SK-N-SH (cell line): ENCODE data around the gene TULP4. TPM values are rescaled to one million over a fixed set of nuclear protein-coding genes. Genes with fewer than 3 reads are reported as not detected.

Source experiments
- CTCF ChIA-PET: fragments of 300-600, 350-600 bp; formaldehyde crosslinking; extraction: SDS; loops from one replicate; lab custom pipeline; 2021; lab: Yijun Ruan, JAX
- POLR2A ChIA-PET: fragments of 350-600 bp; sonication (Branson Sonifier 250); formaldehyde crosslinking; extraction: SDS; loops from one replicate; lab custom pipeline; 2020; ENCODE audit warnings: antibody characterized with exemption, inconsistent platforms; lab: Yijun Ruan, JAX
- DNase-seq: peaks from one replicate; pipeline ENCODE4 v3.0.0; 2012
- H2AFZ ChIP-seq: fragments of 200-600 bp; sonication (generic); 2 replicates; pipeline ENCODE4 v1.8.1; 2016; ENCODE audit warnings: antibody characterized with exemption, mild to moderate bottlenecking, low read depth
- H3F3A ChIP-seq: fragments of 200-600 bp; sonication (generic); replicated peaks from 2 replicates; pipeline ENCODE3; 2016; ENCODE audit warnings: antibody characterized with exemption, mild to moderate bottlenecking; ENCODE audit not compliant: insufficient read depth
- H3K27ac ChIP-seq, 2 experiments: fragments of 200-500 bp in 1 of 2; fragments of 200-600 bp in 1 of 2; sonication (Bioruptor generic) in 1 of 2; sonication (generic), shearing (Covaris generic) in 1 of 2; 2 replicates each; pipeline versions ENCODE4 v1.5.1 to v1.6.1; 2014 to 2016; ENCODE audit warnings: low read depth in 2 of 2, inconsistent platforms in 1 of 2, low read length in 1 of 2, mild to moderate bottlenecking in 1 of 2, mixed read lengths in 1 of 2
- H3K27me3 ChIP-seq: fragments of 200-600 bp; sonication (generic), shearing (Covaris generic); 2 replicates; pipeline ENCODE4 v1.6.1; 2016; ENCODE audit warnings: mixed run types; ENCODE audit not compliant: insufficient read depth
- H3K36me3 ChIP-seq, 2 experiments: fragments of 200-500 bp in 1 of 2; fragments of 200-600 bp in 1 of 2; sonication (Bioruptor generic) in 1 of 2; sonication (generic) in 1 of 2; replicated peaks in 1 of 2; 2 replicates each; pipeline versions ENCODE3 to v1.5.1; 2014 to 2016; ENCODE audit warnings: low read length in 1 of 2, mild to moderate bottlenecking in 1 of 2; ENCODE audit not compliant: insufficient read depth in 2 of 2, control insufficient read depth in 1 of 2
- H3K4me1 ChIP-seq, 2 experiments: fragments of 200-500 bp in 1 of 2; fragments of 200-600 bp in 1 of 2; sonication (Bioruptor generic) in 1 of 2; sonication (generic), shearing (Covaris generic) in 1 of 2; 2 replicates each; pipeline versions ENCODE4 v1.5.1 to v1.6.1; 2014 to 2016; ENCODE audit warnings: low read depth in 1 of 2, low read length in 1 of 2, mixed run types in 1 of 2; ENCODE audit not compliant: insufficient read depth in 2 of 2, control insufficient read depth in 1 of 2
- H3K4me2 ChIP-seq: fragments of 200-600 bp; sonication (generic), shearing (Covaris generic); 2 replicates; pipeline ENCODE4 v1.6.1; 2017; ENCODE audit warnings: mixed run types
- H3K4me3 ChIP-seq, 2 experiments: fragments of 200-500 bp in 1 of 2; fragments of 200-600 bp in 1 of 2; sonication (Bioruptor generic) in 1 of 2; sonication (generic), shearing (Covaris generic) in 1 of 2; 2 replicates each; pipeline versions ENCODE4 v1.5.1 to v1.8.1; 2014 to 2016; ENCODE audit warnings: low read depth in 2 of 2, inconsistent platforms in 1 of 2, low read length in 1 of 2, mild to moderate bottlenecking in 1 of 2, mixed read lengths in 1 of 2, moderate library complexity in 1 of 2
- H3K79me2 ChIP-seq: fragments of 200-600 bp; sonication (generic); 2 replicates; pipeline ENCODE4 v1.8.1; 2017; ENCODE audit warnings: mild to moderate bottlenecking; ENCODE audit not compliant: insufficient read depth
- H3K9ac ChIP-seq: fragments of 200-600 bp; sonication (generic); 2 replicates; pipeline ENCODE4 v1.6.1; 2017; ENCODE audit warnings: mixed run types
- H3K9me2 ChIP-seq: fragments of 200-600 bp; sonication (generic); 2 replicates; pipeline ENCODE4 v1.6.1; 2017; ENCODE audit warnings: mixed run types
- H3K9me3 ChIP-seq: fragments of 200-600 bp; sonication (generic); 2 replicates; pipeline ENCODE4 v1.6.1; 2017; ENCODE audit warnings: mixed run types, mild to moderate bottlenecking, moderate library complexity
- H4K20me1 ChIP-seq: fragments of 200-600 bp; sonication (generic); 2 replicates; pipeline ENCODE4 v1.6.1; 2017; ENCODE audit warnings: mild to moderate bottlenecking, mixed run types; ENCODE audit not compliant: insufficient read depth
- CHD2 ChIP-seq: fragments of 150-350 bp; IDR thresholded peaks from 2 replicates; pipeline ENCODE4 v1.6.1; 2018; ENCODE audit warnings: low read length; ENCODE audit not compliant: partially characterized antibody
- ELF1 ChIP-seq: IDR thresholded peaks from 2 replicates; pipeline ENCODE4 v1.4.0; 2012
- EP300 ChIP-seq, 2 experiments: IDR thresholded peaks; 2 replicates each; pipeline versions ENCODE4 v1.4.0 to v1.6.1; 2012; ENCODE audit warnings: borderline replicate concordance in 1 of 2, low read depth in 1 of 2, low read length in 1 of 2
- FOSL2 ChIP-seq: IDR thresholded peaks from 2 replicates; pipeline ENCODE4 v1.4.0; 2012; ENCODE audit warnings: low read depth, mild to moderate bottlenecking, moderate library complexity, borderline replicate concordance
- JUND ChIP-seq: IDR thresholded peaks from 2 replicates; pipeline ENCODE4 v1.4.0; 2012
- MEF2A ChIP-seq: IDR thresholded peaks from 2 replicates; pipeline ENCODE4 v1.4.0; 2012; ENCODE audit warnings: low read depth, borderline replicate concordance
- MXI1 ChIP-seq: IDR thresholded peaks from 2 replicates; pipeline ENCODE4 v1.6.1; 2012; ENCODE audit warnings: mild to moderate bottlenecking, low read depth, low read length, improper control_type of control experiment
- NFIC ChIP-seq: IDR thresholded peaks from 2 replicates; pipeline ENCODE4 v1.4.0; 2012; ENCODE audit warnings: borderline replicate concordance
- POLR2AphosphoS5 ChIP-seq: IDR thresholded peaks from 2 replicates; pipeline ENCODE4 v1.6.1; 2012; ENCODE audit warnings: low read depth, low read length
- RCOR1 ChIP-seq: fragments of 150-350 bp; IDR thresholded peaks from 2 replicates; pipeline ENCODE4 v1.6.1; 2017; ENCODE audit warnings: antibody characterized with exemption, low read length
- TCF12 ChIP-seq: IDR thresholded peaks from 2 replicates; pipeline ENCODE4 v1.4.0; 2012
- TEAD4 ChIP-seq: IDR thresholded peaks from 2 replicates; pipeline ENCODE4 v1.4.0; 2012; ENCODE audit warnings: mild to moderate bottlenecking, borderline replicate concordance; ENCODE audit not compliant: insufficient read depth
- WGBS: methylation state at CpG from one replicate; pipeline ENCODE4 v1.1.6; 2017; ENCODE audit warnings: low lambda C conversion rate; 5-methylcytosine and 5-hydroxymethylcytosine counted together
- polyA plus RNA-seq, 3 experiments: library from polyadenylated mRNA; depleted of rRNA; stranded (reverse); fragments of >200 nt; gene quantifications; 2 replicates each; pipeline ENCODE4 v1.2.3, GENCODE V29; 2012
- TF ChIP-seq, protein P1 (sequence below): IDR thresholded peaks from 2 replicates; pipeline ENCODE4 v1.4.0; 2012; ENCODE audit warnings: low read depth, borderline replicate concordance
- TF ChIP-seq, protein P2 (sequence below): fragments of 150-350 bp; IDR thresholded peaks from 2 replicates; pipeline ENCODE4 v1.6.1; 2016; ENCODE audit warnings: mild to moderate bottlenecking, low read depth, low read length
- TF ChIP-seq, protein P3 (sequence below): IDR thresholded peaks from 2 replicates; pipeline ENCODE4; 2012
- TF ChIP-seq, protein P4 (sequence below): IDR thresholded peaks from 2 replicates; pipeline ENCODE4 v1.4.0; 2012; ENCODE audit warnings: low read depth, borderline replicate concordance
- TF ChIP-seq, protein P5 (sequence below): fragments of 200-600 bp; sonication (generic); IDR thresholded peaks from 2 replicates; pipeline ENCODE4 v1.6.1; 2017; ENCODE audit warnings: antibody characterized with exemption, mild to moderate bottlenecking, moderate library complexity
- TF ChIP-seq, protein P6 (sequence below): IDR thresholded peaks from 2 replicates; pipeline ENCODE4 v1.6.1; 2012; ENCODE audit warnings: mild to moderate bottlenecking, low read depth, low read length, moderate library complexity

The TULP4 gene
- polyA plus RNA-seq, 1 of the 3 experiments (the other 2 are of a cell fraction) = 5.9 TPM

DNA sequence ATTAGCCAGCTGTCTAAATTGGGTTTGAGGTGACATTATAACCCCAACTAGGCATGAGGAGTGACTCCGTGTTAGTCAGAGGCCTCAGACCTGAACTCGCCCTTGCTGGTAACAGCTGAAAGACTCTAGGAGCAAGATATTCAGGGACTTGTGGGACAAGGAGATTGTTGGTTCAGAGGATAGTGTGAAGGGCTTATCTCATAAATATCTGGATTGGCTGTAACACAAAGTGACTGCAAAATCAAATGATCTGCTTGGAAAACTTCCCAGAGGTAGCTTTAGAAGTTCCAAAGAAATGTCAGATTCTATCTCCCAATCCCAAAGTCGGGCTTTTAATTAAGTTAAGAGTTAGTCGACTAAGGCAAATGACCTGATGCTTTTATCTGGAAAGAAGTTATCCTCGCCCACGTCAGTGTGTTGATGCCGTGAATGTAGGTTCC is 72.4 kb downstream of the TULP4 start:
- CTCF ChIA-PET = no interaction called here

More for the DNA sequence above, 72.4 kb downstream of the TULP4 start:
- Histone ChIP-seq H3K4me1 (peaks cover 0 to 21% of the 10 kb centered on the region in 2 experiments; a peak in 2 of 4 replicates), H3K27me3 (no peaks in the 10 kb centered on the region), H3K4me3 (no peak overlapping the region), H3K9me2 (no peaks in the 10 kb centered on the region), H3K79me2 (peaks cover 42% of the 10 kb centered on the region), H3K9ac (no peak overlapping the region), H3K36me3 (no peaks in the 10 kb centered on the region), H4K20me1 (peaks cover 20% of the 10 kb centered on the region), H3K9me3 (no peaks in the 10 kb centered on the region), H3K27ac (peak overlapping the region; percentile 16 to 50; a peak in 3 of 4 replicates), H3K4me2 (no peak overlapping the region), H2AFZ (no peak overlapping the region), H3F3A (no peaks in the 10 kb centered on the region)
- WGBS = 57% methylated on average over 7 of the region's 7 CpGs
- no peak for DNase-seq
- POLR2A ChIA-PET = no interaction called here
- no peak; the same call in 1 of the 2 replicates for TF ChIP-seq POLR2AphosphoS5
- TF ChIP-seq EP300 (IDR thresholded peaks at IDR 0.05; ENCODE audit: borderline replicate concordance in 1 of 2, low read depth in 1 of 2, low read length in 1 of 2) = no peak
- TF ChIP-seq, protein P1, sequence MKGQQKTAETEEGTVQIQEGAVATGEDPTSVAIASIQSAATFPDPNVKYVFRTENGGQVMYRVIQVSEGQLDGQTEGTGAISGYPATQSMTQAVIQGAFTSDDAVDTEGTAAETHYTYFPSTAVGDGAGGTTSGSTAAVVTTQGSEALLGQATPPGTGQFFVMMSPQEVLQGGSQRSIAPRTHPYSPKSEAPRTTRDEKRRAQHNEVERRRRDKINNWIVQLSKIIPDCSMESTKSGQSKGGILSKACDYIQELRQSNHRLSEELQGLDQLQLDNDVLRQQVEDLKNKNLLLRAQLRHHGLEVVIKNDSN = no peak
- no peak for TF ChIP-seq RCOR1
- TF ChIP-seq, protein P2, sequence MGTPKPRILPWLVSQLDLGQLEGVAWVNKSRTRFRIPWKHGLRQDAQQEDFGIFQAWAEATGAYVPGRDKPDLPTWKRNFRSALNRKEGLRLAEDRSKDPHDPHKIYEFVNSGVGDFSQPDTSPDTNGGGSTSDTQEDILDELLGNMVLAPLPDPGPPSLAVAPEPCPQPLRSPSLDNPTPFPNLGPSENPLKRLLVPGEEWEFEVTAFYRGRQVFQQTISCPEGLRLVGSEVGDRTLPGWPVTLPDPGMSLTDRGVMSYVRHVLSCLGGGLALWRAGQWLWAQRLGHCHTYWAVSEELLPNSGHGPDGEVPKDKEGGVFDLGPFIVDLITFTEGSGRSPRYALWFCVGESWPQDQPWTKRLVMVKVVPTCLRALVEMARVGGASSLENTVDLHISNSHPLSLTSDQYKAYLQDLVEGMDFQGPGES = no peak
- TF ChIP-seq NFIC = peak; percentile 72; the same call in 1 of the 2 replicates
- TF ChIP-seq, protein P3, sequence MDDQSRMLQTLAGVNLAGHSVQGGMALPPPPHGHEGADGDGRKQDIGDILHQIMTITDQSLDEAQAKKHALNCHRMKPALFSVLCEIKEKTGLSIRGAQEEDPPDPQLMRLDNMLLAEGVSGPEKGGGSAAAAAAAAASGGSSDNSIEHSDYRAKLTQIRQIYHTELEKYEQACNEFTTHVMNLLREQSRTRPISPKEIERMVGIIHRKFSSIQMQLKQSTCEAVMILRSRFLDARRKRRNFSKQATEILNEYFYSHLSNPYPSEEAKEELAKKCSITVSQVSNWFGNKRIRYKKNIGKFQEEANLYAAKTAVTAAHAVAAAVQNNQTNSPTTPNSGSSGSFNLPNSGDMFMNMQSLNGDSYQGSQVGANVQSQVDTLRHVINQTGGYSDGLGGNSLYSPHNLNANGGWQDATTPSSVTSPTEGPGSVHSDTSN = peak; percentile 58
- TF ChIP-seq, protein P4, sequence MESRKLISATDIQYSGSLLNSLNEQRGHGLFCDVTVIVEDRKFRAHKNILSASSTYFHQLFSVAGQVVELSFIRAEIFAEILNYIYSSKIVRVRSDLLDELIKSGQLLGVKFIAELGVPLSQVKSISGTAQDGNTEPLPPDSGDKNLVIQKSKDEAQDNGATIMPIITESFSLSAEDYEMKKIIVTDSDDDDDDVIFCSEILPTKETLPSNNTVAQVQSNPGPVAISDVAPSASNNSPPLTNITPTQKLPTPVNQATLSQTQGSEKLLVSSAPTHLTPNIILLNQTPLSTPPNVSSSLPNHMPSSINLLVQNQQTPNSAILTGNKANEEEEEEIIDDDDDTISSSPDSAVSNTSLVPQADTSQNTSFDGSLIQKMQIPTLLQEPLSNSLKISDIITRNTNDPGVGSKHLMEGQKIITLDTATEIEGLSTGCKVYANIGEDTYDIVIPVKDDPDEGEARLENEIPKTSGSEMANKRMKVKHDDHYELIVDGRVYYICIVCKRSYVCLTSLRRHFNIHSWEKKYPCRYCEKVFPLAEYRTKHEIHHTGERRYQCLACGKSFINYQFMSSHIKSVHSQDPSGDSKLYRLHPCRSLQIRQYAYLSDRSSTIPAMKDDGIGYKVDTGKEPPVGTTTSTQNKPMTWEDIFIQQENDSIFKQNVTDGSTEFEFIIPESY = no peak
- TF ChIP-seq, protein P5, sequence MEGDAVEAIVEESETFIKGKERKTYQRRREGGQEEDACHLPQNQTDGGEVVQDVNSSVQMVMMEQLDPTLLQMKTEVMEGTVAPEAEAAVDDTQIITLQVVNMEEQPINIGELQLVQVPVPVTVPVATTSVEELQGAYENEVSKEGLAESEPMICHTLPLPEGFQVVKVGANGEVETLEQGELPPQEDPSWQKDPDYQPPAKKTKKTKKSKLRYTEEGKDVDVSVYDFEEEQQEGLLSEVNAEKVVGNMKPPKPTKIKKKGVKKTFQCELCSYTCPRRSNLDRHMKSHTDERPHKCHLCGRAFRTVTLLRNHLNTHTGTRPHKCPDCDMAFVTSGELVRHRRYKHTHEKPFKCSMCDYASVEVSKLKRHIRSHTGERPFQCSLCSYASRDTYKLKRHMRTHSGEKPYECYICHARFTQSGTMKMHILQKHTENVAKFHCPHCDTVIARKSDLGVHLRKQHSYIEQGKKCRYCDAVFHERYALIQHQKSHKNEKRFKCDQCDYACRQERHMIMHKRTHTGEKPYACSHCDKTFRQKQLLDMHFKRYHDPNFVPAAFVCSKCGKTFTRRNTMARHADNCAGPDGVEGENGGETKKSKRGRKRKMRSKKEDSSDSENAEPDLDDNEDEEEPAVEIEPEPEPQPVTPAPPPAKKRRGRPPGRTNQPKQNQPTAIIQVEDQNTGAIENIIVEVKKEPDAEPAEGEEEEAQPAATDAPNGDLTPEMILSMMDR = no peak
- peak; percentile 29; the same call in 1 of the 2 replicates for TF ChIP-seq JUND
- no peak for TF ChIP-seq FOSL2
- TF ChIP-seq ELF1 = no peak
- TF ChIP-seq MEF2A = no peak
- TF ChIP-seq TCF12 = peak; percentile 29; the same call in 1 of the 2 replicates
- TF ChIP-seq, protein P6, sequence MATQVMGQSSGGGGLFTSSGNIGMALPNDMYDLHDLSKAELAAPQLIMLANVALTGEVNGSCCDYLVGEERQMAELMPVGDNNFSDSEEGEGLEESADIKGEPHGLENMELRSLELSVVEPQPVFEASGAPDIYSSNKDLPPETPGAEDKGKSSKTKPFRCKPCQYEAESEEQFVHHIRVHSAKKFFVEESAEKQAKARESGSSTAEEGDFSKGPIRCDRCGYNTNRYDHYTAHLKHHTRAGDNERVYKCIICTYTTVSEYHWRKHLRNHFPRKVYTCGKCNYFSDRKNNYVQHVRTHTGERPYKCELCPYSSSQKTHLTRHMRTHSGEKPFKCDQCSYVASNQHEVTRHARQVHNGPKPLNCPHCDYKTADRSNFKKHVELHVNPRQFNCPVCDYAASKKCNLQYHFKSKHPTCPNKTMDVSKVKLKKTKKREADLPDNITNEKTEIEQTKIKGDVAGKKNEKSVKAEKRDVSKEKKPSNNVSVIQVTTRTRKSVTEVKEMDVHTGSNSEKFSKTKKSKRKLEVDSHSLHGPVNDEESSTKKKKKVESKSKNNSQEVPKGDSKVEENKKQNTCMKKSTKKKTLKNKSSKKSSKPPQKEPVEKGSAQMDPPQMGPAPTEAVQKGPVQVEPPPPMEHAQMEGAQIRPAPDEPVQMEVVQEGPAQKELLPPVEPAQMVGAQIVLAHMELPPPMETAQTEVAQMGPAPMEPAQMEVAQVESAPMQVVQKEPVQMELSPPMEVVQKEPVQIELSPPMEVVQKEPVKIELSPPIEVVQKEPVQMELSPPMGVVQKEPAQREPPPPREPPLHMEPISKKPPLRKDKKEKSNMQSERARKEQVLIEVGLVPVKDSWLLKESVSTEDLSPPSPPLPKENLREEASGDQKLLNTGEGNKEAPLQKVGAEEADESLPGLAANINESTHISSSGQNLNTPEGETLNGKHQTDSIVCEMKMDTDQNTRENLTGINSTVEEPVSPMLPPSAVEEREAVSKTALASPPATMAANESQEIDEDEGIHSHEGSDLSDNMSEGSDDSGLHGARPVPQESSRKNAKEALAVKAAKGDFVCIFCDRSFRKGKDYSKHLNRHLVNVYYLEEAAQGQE = no peak
- TF ChIP-seq TEAD4 = 0 out of 2 replicates have a peak, but pooled peaks have one; percentile 34
- TF ChIP-seq MXI1 = no peak
- no peak for TF ChIP-seq CHD2
